Ishikawa (cell line): ENCODE data around the gene SPRED1.

Source experiments
- CEBPB ChIP-seq: IDR thresholded peaks from 2 replicates; pipeline ENCODE4 v1.6.1; 2012
- CREB1 ChIP-seq: IDR thresholded peaks from 2 replicates; pipeline ENCODE4 v1.6.1; 2012; ENCODE audit warnings: low read depth
- EGR1 ChIP-seq: IDR thresholded peaks from 2 replicates; pipeline ENCODE4 v1.6.1; 2012
- EP300 ChIP-seq: IDR thresholded peaks from 2 replicates; pipeline ENCODE4 v1.6.1; 2012; ENCODE audit warnings: borderline replicate concordance
- FOXM1 ChIP-seq: IDR thresholded peaks from 2 replicates; pipeline ENCODE4 v1.6.1; 2012; ENCODE audit warnings: low read depth, borderline replicate concordance
- NFIC ChIP-seq: IDR thresholded peaks from 2 replicates; pipeline ENCODE4 v1.6.1; 2012
- RAD21 ChIP-seq: IDR thresholded peaks from 2 replicates; pipeline ENCODE4 v1.6.1; 2012; ENCODE audit warnings: low read depth
- TAF1 ChIP-seq: IDR thresholded peaks from 2 replicates; pipeline ENCODE4 v1.6.1; 2012; ENCODE audit warnings: low read depth, mild to moderate bottlenecking
- TCF12 ChIP-seq: IDR thresholded peaks from 2 replicates; pipeline ENCODE4 v1.6.1; 2012; ENCODE audit warnings: low read depth
- TEAD4 ChIP-seq: IDR thresholded peaks from 2 replicates; pipeline ENCODE4 v1.6.1; 2012
- YY1 ChIP-seq: IDR thresholded peaks from 2 replicates; pipeline ENCODE4 v1.6.1; 2012; ENCODE audit warnings: low read depth
- ZBTB7A ChIP-seq: IDR thresholded peaks from 2 replicates; pipeline ENCODE4 v1.6.1; 2012; ENCODE audit warnings: low read depth
- TF ChIP-seq, protein P1 (sequence below): IDR thresholded peaks from 2 replicates; pipeline ENCODE4 v1.6.1; 2012
- TF ChIP-seq, protein P2 (sequence below): IDR thresholded peaks from 2 replicates; pipeline ENCODE4 v1.6.1; 2012
- TF ChIP-seq, protein P3 (sequence below): IDR thresholded peaks from 2 replicates; pipeline ENCODE4 v1.6.1; 2012; ENCODE audit warnings: low read depth, mild to moderate bottlenecking

SPRED1 gene

DNA sequence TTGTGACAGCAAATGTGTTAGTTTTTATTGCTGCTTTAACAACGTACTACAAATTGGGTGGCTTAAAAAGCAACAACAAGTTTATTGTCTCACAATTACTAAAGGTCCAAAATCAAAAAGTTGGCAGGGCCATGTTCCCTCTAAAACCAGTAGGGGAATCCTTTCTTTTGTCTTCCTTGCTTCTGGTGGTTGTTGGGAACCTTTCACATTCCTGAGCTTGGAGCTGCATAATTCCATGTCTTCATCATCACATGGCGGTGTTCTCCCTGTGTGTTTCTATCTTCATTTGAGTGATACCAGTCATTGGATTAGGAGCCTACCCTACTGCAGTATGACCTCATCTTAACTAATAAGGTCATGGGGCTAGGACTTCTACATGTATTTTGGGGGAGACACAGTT is 7.4 kb downstream of the SPRED1 start:
- TF ChIP-seq, protein P1, sequence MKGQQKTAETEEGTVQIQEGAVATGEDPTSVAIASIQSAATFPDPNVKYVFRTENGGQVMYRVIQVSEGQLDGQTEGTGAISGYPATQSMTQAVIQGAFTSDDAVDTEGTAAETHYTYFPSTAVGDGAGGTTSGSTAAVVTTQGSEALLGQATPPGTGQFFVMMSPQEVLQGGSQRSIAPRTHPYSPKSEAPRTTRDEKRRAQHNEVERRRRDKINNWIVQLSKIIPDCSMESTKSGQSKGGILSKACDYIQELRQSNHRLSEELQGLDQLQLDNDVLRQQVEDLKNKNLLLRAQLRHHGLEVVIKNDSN, result no peak
- TF ChIP-seq EP300 (no peak), TEAD4 (no peak), NFIC (no peak), RAD21 (no peak), CREB1 (no peak)
- TF ChIP-seq, protein P2, sequence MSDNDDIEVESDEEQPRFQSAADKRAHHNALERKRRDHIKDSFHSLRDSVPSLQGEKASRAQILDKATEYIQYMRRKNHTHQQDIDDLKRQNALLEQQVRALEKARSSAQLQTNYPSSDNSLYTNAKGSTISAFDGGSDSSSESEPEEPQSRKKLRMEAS, result no peak

DNA sequence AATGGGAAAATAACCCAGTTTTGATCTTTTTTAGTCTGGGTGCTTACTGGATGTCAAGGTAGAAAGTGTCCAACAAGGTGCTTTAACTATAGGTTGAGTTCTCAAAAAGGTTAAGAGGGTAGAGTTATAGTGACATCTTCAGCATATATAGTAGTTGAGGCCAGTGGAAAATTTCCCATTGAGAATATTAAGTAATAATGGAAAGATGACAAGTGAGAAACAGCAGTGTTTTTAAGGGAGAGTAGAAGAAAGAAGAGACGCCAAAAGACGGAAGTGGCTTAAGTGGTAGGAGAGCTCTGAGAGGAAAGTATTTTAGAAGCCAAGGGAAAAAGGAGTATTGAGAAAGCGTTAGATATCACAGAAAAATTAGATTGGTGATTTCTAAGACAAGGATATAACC is 10.6 kb downstream of the SPRED1 start:
- TF ChIP-seq CEBPB (no peak), TEAD4 (no peak), EP300 (no peak), CREB1 (no peak), FOXM1 (no peak), EGR1 (no peak), NFIC (no peak), ZBTB7A (no peak), TCF12 (no peak), YY1 (no peak), RAD21 (no peak)
- TF ChIP-seq, protein P3, sequence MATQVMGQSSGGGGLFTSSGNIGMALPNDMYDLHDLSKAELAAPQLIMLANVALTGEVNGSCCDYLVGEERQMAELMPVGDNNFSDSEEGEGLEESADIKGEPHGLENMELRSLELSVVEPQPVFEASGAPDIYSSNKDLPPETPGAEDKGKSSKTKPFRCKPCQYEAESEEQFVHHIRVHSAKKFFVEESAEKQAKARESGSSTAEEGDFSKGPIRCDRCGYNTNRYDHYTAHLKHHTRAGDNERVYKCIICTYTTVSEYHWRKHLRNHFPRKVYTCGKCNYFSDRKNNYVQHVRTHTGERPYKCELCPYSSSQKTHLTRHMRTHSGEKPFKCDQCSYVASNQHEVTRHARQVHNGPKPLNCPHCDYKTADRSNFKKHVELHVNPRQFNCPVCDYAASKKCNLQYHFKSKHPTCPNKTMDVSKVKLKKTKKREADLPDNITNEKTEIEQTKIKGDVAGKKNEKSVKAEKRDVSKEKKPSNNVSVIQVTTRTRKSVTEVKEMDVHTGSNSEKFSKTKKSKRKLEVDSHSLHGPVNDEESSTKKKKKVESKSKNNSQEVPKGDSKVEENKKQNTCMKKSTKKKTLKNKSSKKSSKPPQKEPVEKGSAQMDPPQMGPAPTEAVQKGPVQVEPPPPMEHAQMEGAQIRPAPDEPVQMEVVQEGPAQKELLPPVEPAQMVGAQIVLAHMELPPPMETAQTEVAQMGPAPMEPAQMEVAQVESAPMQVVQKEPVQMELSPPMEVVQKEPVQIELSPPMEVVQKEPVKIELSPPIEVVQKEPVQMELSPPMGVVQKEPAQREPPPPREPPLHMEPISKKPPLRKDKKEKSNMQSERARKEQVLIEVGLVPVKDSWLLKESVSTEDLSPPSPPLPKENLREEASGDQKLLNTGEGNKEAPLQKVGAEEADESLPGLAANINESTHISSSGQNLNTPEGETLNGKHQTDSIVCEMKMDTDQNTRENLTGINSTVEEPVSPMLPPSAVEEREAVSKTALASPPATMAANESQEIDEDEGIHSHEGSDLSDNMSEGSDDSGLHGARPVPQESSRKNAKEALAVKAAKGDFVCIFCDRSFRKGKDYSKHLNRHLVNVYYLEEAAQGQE, result no peak
- TF ChIP-seq, protein P2, result no peak
- TF ChIP-seq, protein P1, result no peak

DNA sequence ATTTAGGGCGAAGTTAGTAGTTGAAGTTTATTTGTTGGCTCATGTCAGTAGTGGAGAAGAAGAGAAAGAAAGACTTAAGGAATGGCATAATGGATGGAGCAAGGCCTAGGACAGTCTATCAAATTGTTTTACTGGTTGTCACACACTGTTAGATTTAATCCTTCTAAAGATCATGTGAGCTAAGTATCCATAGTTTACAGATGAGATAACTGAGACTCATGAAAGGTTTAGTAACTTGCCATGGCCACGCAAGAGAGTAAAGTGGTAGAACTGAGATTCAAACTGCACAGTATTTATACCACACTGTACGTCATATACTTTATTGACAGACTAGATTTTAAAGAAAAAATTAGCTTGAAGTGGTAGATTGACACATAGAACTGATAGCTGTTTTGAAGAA is 11.4 kb downstream of the SPRED1 start:
- TF ChIP-seq TCF12 (no peak), NFIC (no peak), TAF1 (no peak), EP300 (no peak), TEAD4 (no peak), FOXM1 (no peak), CREB1 (no peak), EGR1 (no peak), YY1 (no peak), CEBPB (no peak), ZBTB7A (no peak), RAD21 (no peak)
- TF ChIP-seq, protein P1, result no peak
- TF ChIP-seq, protein P3, result no peak
- TF ChIP-seq, protein P2, result no peak

DNA sequence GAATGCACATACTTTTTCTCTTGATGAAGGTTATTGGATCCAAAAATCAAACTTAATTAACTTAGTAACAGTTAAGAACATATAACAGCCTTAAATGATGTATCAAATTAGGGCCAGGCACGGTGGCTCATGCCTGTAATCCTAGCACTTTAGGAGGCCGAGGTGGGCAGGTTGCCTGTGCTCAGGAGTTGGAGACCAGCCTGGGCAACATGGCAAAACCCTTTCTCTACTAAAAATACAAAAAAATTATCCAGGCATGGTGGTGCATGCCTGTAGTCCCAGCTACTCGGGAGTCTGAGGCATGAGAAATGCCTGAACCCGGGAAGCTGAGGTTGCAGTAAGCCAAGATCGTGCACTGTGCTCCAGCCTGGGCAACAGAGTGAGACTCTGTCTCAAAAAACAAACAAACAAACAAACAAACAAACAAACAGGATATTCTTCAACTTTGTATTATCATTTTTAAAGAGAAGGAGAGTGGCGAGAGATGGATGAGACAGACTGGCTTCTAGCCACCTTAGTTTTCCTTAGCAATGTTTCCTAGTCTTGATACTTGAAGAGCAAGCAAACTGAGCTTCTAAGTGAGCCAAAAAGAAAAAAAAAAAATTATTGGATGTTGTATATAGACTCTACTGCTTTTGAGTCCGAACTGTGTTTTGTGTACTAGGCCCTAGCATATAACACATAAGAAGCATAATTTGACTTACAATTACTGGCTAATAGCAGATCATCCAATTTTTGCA is 13.8 kb downstream of the SPRED1 start:
- TF ChIP-seq, protein P1, result no peak
- TF ChIP-seq EP300 (no peak), YY1 (no peak), ZBTB7A (no peak), FOXM1 (no peak), CREB1 (no peak), TAF1 (no peak), RAD21 (no peak)
- TF ChIP-seq, protein P2, result no peak
- TF ChIP-seq, protein P3, result no peak
